Measurements from ENCODE around the gene REXO4. TPM values are rescaled to one million over a fixed set of nuclear protein-coding genes. Genes with fewer than 3 reads are reported as not detected.
A peak's percentile ranks its signal among the peaks of the same experiment; 100 is the strongest.

Gene REXO4
- total RNA-seq, 2 donors from 2014 or later, result 30.2 to 36.5 TPM

DNA sequence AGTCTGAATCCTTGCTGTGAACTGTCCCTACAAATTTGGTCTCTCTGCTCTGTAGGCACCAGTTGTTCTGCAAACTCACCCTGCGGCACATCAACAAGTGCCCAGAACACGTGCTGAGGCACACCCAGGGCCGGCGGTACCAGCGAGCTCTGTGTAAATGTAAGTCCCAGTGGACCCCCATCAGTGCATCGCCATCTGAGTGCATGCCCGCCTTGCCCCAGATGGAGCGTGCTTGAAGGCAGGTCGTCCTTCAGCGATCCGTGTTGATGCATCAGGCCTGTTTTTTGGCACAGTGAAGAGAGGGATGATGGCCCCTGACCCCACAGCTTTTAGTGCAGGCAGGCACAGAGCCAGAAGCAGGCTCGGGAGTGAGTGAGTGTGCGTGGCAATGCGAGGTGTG lies 60.2 kb downstream of the REXO4 start:
- H3K27ac Mint-ChIP-seq, result no peak overlapping the region
- H3K4me1 ChIP-seq (ENCODE audit: control insufficient read depth, insufficient read depth, low read length), result no peaks in the 10 kb centered on the region
- no peak overlapping the region for H3K27ac ChIP-seq (ENCODE audit: low read depth, low read length)
- H3K9me3 Mint-ChIP-seq, result no peaks in the 10 kb centered on the region
- peak overlapping the region; percentile 41 for H3K9ac ChIP-seq (ENCODE audit: extremely low read depth, low read length, poor library complexity, severe bottlenecking)
- H3K36me3 Mint-ChIP-seq (ENCODE audit: low read depth), result peaks cover 35% of the 10 kb centered on the region
- peak overlapping the region; percentile 82 for H3K4me3 ChIP-seq (ENCODE audit: low read length)
- peaks cover 3% of the 10 kb centered on the region for H3K4me1 Mint-ChIP-seq
- no peak for TF ChIP-seq CTCF (conservative IDR thresholded peaks at IDR 0.05)
- no peak for DNase-seq
- peaks cover 44% of the 10 kb centered on the region for H3K36me3 ChIP-seq (ENCODE audit: control insufficient read depth, insufficient read depth, low read length)
- H3K4me3 Mint-ChIP-seq, result peak overlapping the region; percentile 89
- no peaks in the 10 kb centered on the region for H3K9me3 ChIP-seq (ENCODE audit: control insufficient read depth, low read length)
- no peaks in the 10 kb centered on the region for H3K27me3 Mint-ChIP-seq (ENCODE audit: insufficient read depth)
- 95 to 96% methylated on average over 13 to 14 of the region's 14 CpGs for WGBS, 2 experiments (ENCODE audit: insufficient coverage in 1 of 2, insufficient read length in 1 of 2)
- no peaks in the 10 kb centered on the region for H3K27me3 ChIP-seq (ENCODE audit: control insufficient read depth, insufficient read depth, low read length, poor library complexity, severe bottlenecking)

GRCh38 chr9:133356391-133357091 lies 61.3 kb downstream of the REXO4 start, which contains the start of the genes SURF1 and SURF2:
Gene SURF1, minus strand, starts transcription at chr9:133356487. Its CDS starts 34 bp downstream, at chr9:133356453.
Gene SURF2, plus strand, starts transcription at chr9:133356550. Its CDS starts 43 bp downstream, at chr9:133356593.
- TF ChIP-seq CTCF (conservative IDR thresholded peaks at IDR 0.05), result peak; percentile 40
- H3K36me3 ChIP-seq (ENCODE audit: control insufficient read depth, insufficient read depth, low read length), result peaks cover 44% of the 10 kb centered on the region
- H3K27ac Mint-ChIP-seq, result peak within 1 kb of the TSS; percentile 94
- peak; percentile 95 for DNase-seq
- H3K27me3 Mint-ChIP-seq (ENCODE audit: insufficient read depth), result no peaks in the 10 kb centered on the region
- no peaks in the 10 kb centered on the region for H3K9me3 Mint-ChIP-seq
- H3K27me3 ChIP-seq (ENCODE audit: control insufficient read depth, insufficient read depth, low read length, poor library complexity, severe bottlenecking), result no peaks in the 10 kb centered on the region
- H3K9me3 ChIP-seq (ENCODE audit: control insufficient read depth, low read length), result no peaks in the 10 kb centered on the region
- peak within 1 kb of the TSS; percentile 89 for H3K4me3 Mint-ChIP-seq
- H3K4me3 ChIP-seq (ENCODE audit: low read length), result peak within 1 kb of the TSS; percentile 88
- H3K4me1 Mint-ChIP-seq, result peaks cover 3% of the 10 kb centered on the region
- H3K27ac ChIP-seq (ENCODE audit: low read depth, low read length), result no peak within 1 kb of the TSS
- H3K36me3 Mint-ChIP-seq (ENCODE audit: low read depth), result peaks cover 36% of the 10 kb centered on the region
- peak within 1 kb of the TSS; percentile 52 for H3K9ac ChIP-seq (ENCODE audit: extremely low read depth, low read length, poor library complexity, severe bottlenecking)
- no peaks in the 10 kb centered on the region for H3K4me1 ChIP-seq (ENCODE audit: control insufficient read depth, insufficient read depth, low read length)
- WGBS, 2 experiments (ENCODE audit: insufficient coverage in 1 of 2, insufficient read length in 1 of 2), result 0% methylated on average over 9 to 78 of the region's 78 CpGs

Other genes starting within 250 kb of the REXO4 start
- not detected for gene OBP2B, start 208.8 kb downstream of the REXO4 start, total RNA-seq
- 1 to 10 TPM in 1 of 2 donors, under 1 TPM in 1; 0.35 to 1.2 TPM for gene ABO, start 142.8 kb downstream of the REXO4 start, total RNA-seq
- 10 to 100 TPM; 22.9 to 27.5 TPM for gene SURF6, start 81.8 kb downstream of the REXO4 start, total RNA-seq
- gene MED22, start 69.9 kb downstream of the REXO4 start, total RNA-seq, result 10 to 100 TPM; 54.6 to 57.3 TPM
- 1,000 to 10,000 TPM; 2,418 to 2,634 TPM for gene RPL7A, start 69.8 kb downstream of the REXO4 start, total RNA-seq
- gene SURF1, start 61.5 kb downstream of the REXO4 start, total RNA-seq, result 10 to 100 TPM; 45.1 to 54.4 TPM
- gene SURF2, start 61.5 kb downstream of the REXO4 start, total RNA-seq, result 10 to 100 TPM; 18.0 to 25.9 TPM
- gene SURF4, start 42.0 kb downstream of the REXO4 start, total RNA-seq, result 100 to 1,000 TPM; 178 to 187 TPM
- under 1 TPM in 1 of 2 donors, not detected in 1; 0.95 TPM for gene STKLD1, start 41.6 kb downstream of the REXO4 start, total RNA-seq
- 10 to 100 TPM; 13.5 to 21.7 TPM for gene ADAMTS13, start 4.4 kb upstream of the REXO4 start, total RNA-seq
- 10 to 100 TPM; 30.6 to 35.0 TPM for gene CACFD1, start 42.0 kb upstream of the REXO4 start, total RNA-seq
- 10 to 100 TPM; 11.6 to 17.7 TPM for gene SLC2A6, start 61.1 kb upstream of the REXO4 start, total RNA-seq
- not detected for gene MYMK, start 106.9 kb upstream of the REXO4 start, total RNA-seq
- gene ADAMTSL2, start 116.7 kb upstream of the REXO4 start, total RNA-seq, result under 1 TPM; 0.18 to 0.93 TPM
- not detected for gene FAM163B, start 191.4 kb upstream of the REXO4 start, total RNA-seq
- not detected for gene DBH, start 218.4 kb upstream of the REXO4 start, total RNA-seq